Mucosa of descending colon (tissue), 3 donors: ENCODE data around the gene RNF14. TPM values are rescaled to one million over a fixed set of nuclear protein-coding genes. Genes with fewer than 3 reads are reported as not detected.

Source experiments
- ATAC-seq: fragments of 200-7000 bp; cut with Tn5 transposase; one replicate; pipeline ENCODE4 v1.9.1; 2020; ENCODE audit warnings: mild to moderate bottlenecking, moderate library complexity
- DNase-seq, 3 donors: peaks; one replicate each; pipeline ENCODE4 v3.0.0-alpha.2; 2020
- H3K36me3 ChIP-seq: fragments of 200-600 bp; one replicate; pipeline ENCODE4 v1.8.0; 2021; ENCODE audit warnings: low read depth, mild to moderate bottlenecking
- H3K4me1 ChIP-seq: fragments of 200-600 bp; one replicate; pipeline ENCODE4 v1.8.0; 2021; ENCODE audit warnings: low read depth, mild to moderate bottlenecking
- H3K4me3 ChIP-seq: fragments of 200-600 bp; one replicate; pipeline ENCODE4 v1.8.0; 2021; ENCODE audit warnings: mild to moderate bottlenecking
- H3K9me3 ChIP-seq: fragments of 200-600 bp; one replicate; pipeline ENCODE4 v1.8.0; 2021; ENCODE audit warnings: mild to moderate bottlenecking
- intact Hi-C, 2 donors: fragments of 100-400 bp; cut with DNase I in 1 of 2; cut with micrococcal nuclease in 1 of 2; formaldehyde crosslinking; loops; one replicate each; pipeline versions ENCODE4 v1.11.0 to v1.11.1; 2022; cut with DNase I, micrococcal nuclease
- total RNA-seq, 3 donors: library from RNA; stranded (reverse); fragmentation: NEBNext Ultra II Directional in 2 of 3; extraction: Animal tissue kit (Norgen Biotek cat#: 25700) in 2 of 3; gene quantifications; one replicate each; pipeline versions ENCODE4 v1.2.1 to v1.2.4, GENCODE V29; 2021 to 2023
- TF ChIP-seq, protein P1 (sequence below): fragments of 200-600 bp; IDR thresholded peaks from one replicate; pipeline ENCODE4 v1.8.0; 2022; ENCODE audit warnings: antibody characterized with exemption, mild to moderate bottlenecking
- donor health status: DM: no; HTN: no; CAD: no; lungs with moderate emphysema.
- donor health status: DM: no; HTN: no; CAD: no.
- donor health status: DM: no; HTN: yes; CAD: no.

The RNF14 gene
- total RNA-seq, 3 donors from 2014 or later: 63.5 to 69.1 (median 67.9) TPM

DNA sequence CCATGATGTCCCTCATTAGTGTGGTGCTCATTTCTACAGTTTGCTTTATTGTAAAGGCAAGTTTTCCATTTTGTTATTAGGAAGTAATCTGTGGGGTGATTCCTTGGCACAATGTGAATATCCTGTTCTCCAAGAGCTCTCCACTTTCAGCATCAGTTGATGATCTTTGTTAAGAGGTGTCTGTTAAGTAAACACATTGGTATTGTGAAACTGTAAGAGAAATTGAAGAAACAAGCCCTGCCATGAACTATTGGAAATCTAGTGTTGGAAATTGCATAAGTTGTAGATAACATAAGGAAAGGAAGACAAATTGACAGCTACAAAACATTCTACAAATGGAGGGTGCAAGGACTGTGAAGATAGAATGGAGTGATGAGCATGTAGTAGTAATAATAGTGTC is 17.2 kb downstream of the RNF14 start:
- no peak for ATAC-seq

GRCh38 chr5:141989720-141990119 is 20.8 kb downstream of the RNF14 start:
- Histone ChIP-seq H3K36me3 (no peaks in the 10 kb centered on the region), H3K4me1 (no peaks in the 10 kb centered on the region), H3K4me3 (no peak overlapping the region), H3K9me3 (no peaks in the 10 kb centered on the region)
- DNase-seq (no peak), ATAC-seq (no peak)
- intact Hi-C loops: loop anchor here (5.0 to 10.0 kb wide), 2 partner anchors 145 to 153 kb away; no protein-coding TSS in a partner anchor
- TF ChIP-seq, protein P1, sequence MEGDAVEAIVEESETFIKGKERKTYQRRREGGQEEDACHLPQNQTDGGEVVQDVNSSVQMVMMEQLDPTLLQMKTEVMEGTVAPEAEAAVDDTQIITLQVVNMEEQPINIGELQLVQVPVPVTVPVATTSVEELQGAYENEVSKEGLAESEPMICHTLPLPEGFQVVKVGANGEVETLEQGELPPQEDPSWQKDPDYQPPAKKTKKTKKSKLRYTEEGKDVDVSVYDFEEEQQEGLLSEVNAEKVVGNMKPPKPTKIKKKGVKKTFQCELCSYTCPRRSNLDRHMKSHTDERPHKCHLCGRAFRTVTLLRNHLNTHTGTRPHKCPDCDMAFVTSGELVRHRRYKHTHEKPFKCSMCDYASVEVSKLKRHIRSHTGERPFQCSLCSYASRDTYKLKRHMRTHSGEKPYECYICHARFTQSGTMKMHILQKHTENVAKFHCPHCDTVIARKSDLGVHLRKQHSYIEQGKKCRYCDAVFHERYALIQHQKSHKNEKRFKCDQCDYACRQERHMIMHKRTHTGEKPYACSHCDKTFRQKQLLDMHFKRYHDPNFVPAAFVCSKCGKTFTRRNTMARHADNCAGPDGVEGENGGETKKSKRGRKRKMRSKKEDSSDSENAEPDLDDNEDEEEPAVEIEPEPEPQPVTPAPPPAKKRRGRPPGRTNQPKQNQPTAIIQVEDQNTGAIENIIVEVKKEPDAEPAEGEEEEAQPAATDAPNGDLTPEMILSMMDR: no peak

More for the DNA sequence above, 17.2 kb downstream of the RNF14 start:
- Histone ChIP-seq H3K4me1 (no peaks in the 10 kb centered on the region), H3K36me3 (no peaks in the 10 kb centered on the region), H3K4me3 (no peak overlapping the region), H3K9me3 (no peaks in the 10 kb centered on the region)
- TF ChIP-seq, protein P1: no peak
- intact Hi-C loops: no loop called here
- DNase-seq: no peak

GRCh38 chr5:141992349-141992963 is 23.6 kb downstream of the RNF14 start:
- no peaks in the 10 kb centered on the region for H3K9me3 ChIP-seq
- no peaks in the 10 kb centered on the region for H3K4me1 ChIP-seq
- ATAC-seq (peak; percentile 72), DNase-seq (peak in 2 of 3 donors; percentile 56 to 95)
- no peak overlapping the region for H3K4me3 ChIP-seq
- TF ChIP-seq, protein P1: peak; percentile 50
- intact Hi-C loops: loop anchor here (5.0 to 10.0 kb wide), 2 partner anchors 142 to 150 kb away; no protein-coding TSS in a partner anchor
- no peaks in the 10 kb centered on the region for H3K36me3 ChIP-seq

DNA sequence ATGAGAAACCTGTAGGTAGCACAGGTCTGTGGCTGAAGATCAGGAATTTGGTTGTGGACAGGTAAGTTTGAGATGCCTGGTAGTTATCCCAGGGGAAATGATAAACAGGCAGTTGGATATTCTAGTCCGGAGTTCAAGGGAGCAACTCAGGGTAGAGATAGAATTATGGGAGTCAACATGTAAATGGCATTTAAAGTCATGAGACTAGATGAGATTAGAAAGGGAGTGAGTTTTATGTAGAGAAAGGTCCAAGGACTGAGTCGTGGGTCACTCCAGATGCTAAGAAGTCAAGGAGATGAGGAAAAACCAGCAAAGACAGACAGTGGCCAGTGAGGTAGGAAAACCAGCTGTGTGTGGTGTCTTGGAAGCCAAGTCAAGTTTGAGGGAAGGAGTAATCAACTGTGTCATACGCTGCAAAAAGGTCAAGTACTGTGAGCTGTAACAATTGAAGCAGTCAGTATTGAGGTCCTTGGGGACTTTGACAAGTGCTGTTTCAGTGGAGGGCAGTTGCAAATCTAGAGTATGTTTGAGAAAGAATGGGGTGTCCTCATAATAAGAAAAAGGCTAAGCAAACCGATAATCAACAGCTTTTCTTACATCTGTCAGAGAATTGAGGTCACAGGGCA is 25.7 kb downstream of the RNF14 start:
- no peak for ATAC-seq
- DNase-seq: no peak
- H3K4me1 ChIP-seq: no peaks in the 10 kb centered on the region
- intact Hi-C loops: loop anchor here (5.0 to 10.0 kb wide), 2 partner anchors 140 to 148 kb away; no protein-coding TSS in a partner anchor
- TF ChIP-seq, protein P1: no peak
- no peaks in the 10 kb centered on the region for H3K9me3 ChIP-seq
- H3K36me3 ChIP-seq: no peaks in the 10 kb centered on the region
- no peak overlapping the region for H3K4me3 ChIP-seq

GRCh38 chr5:141995656-141996055 is 26.8 kb downstream of the RNF14 start:
- no peak for DNase-seq
- Histone ChIP-seq H3K4me3 (no peak overlapping the region), H3K9me3 (no peaks in the 10 kb centered on the region), H3K4me1 (no peaks in the 10 kb centered on the region), H3K36me3 (no peaks in the 10 kb centered on the region)
- intact Hi-C loops: loop anchor here in 1 of 2 donors (10.0 kb wide), 1 partner anchor 139 kb away; no protein-coding TSS in a partner anchor
- ATAC-seq: no peak
- TF ChIP-seq, protein P1: no peak
